Bronchial epithelial cell (primary cell): Measurements from ENCODE around the gene AOAH. TPM values are rescaled to one million over a fixed set of nuclear protein-coding genes. Genes with fewer than 3 reads are reported as not detected.
A peak's percentile ranks its signal among the peaks of the same experiment; 100 is the strongest.

Experiments used
- DNase-seq: peaks from one replicate; pipeline ENCODE4 v3.0.0-alpha.2; 2010; ENCODE audit warnings: low read depth
- FAIRE-seq: peaks from 2 replicates; lab custom pipeline; 2011; peaks lifted over from hg19 to GRCh38; lab: Jason Lieb, UNC
- H3K27me3 ChIP-seq: 2 replicates; pipeline ENCODE4 v1.5.1; 2011; ENCODE audit warnings: low read length; ENCODE audit not compliant: control insufficient read depth, insufficient read depth
- H3K36me3 ChIP-seq: 2 replicates; pipeline ENCODE4 v1.5.1; 2011; ENCODE audit warnings: low read length; ENCODE audit not compliant: control insufficient read depth, insufficient read depth
- H3K4me3 ChIP-seq: 2 replicates; pipeline ENCODE4 v1.5.1; 2011; ENCODE audit warnings: mild to moderate bottlenecking, low read depth, low read length, control low read depth
- CTCF ChIP-seq: IDR thresholded peaks from 2 replicates; pipeline ENCODE4 v1.5.1; 2011; ENCODE audit warnings: mild to moderate bottlenecking, moderate library complexity, low read length, control low read depth, inconsistent platforms; ENCODE audit not compliant: insufficient read depth, severe bottlenecking
- total RNA-seq: library from RNA; depleted of rRNA; stranded (reverse); fragments of >200 nt; gene quantifications from 2 replicates; pipeline ENCODE4 v1.2.1, GENCODE V29; 2014

The AOAH gene
- total RNA-seq, 1 donor from 2014 or later: not detected

GRCh38 chr7:36682102-36682501 lies 42.2 kb downstream of the AOAH start:
- DNase-seq (no peak), FAIRE-seq (no peak)
- Histone ChIP-seq H3K27me3 (no peaks in the 10 kb centered on the region), H3K36me3 (no peaks in the 10 kb centered on the region), H3K4me3 (no peak overlapping the region)
- no peak for TF ChIP-seq CTCF

GRCh38 chr7:36677769-36678437 lies 46.4 kb downstream of the AOAH start:
- DNase-seq: no peak
- no peak for FAIRE-seq
- no peaks in the 10 kb centered on the region for H3K27me3 ChIP-seq
- no peak overlapping the region for H3K4me3 ChIP-seq
- H3K36me3 ChIP-seq: no peaks in the 10 kb centered on the region
- TF ChIP-seq CTCF: no peak

- H3K27me3 ChIP-seq: no peaks in the 10 kb centered on the region
- TF ChIP-seq CTCF: no peak
- FAIRE-seq (no peak), DNase-seq (peak; percentile 44)
- H3K36me3 ChIP-seq: no peaks in the 10 kb centered on the region
- H3K4me3 ChIP-seq: no peak overlapping the region
Observed at GRCh38 chr7:36673703-36674102, 50.6 kb downstream of the AOAH start.

- TF ChIP-seq CTCF: no peak
- no peaks in the 10 kb centered on the region for H3K27me3 ChIP-seq
- DNase-seq: no peak
- no peak for FAIRE-seq
- no peaks in the 10 kb centered on the region for H3K36me3 ChIP-seq
- H3K4me3 ChIP-seq: no peak overlapping the region
Observed at GRCh38 chr7:36671432-36671829, 52.9 kb downstream of the AOAH start.

- Histone ChIP-seq H3K36me3 (no peaks in the 10 kb centered on the region), H3K27me3 (no peaks in the 10 kb centered on the region), H3K4me3 (no peak overlapping the region)
- DNase-seq: peak; percentile 68
- peak; percentile 88 for TF ChIP-seq CTCF
- no peak for FAIRE-seq
Observed at GRCh38 chr7:36670585-36671431, 53.5 kb downstream of the AOAH start.
